ENCODE data around the gene STYX.

The STYX gene

GRCh38 chr14:52729925-52730708 is at the start of gene STYX:
Gene STYX, plus strand, starts transcription at chr14:52730166. Its CDS starts 309 bp downstream, at chr14:52730475.
- DNase-seq (ENCODE audit: low read depth in 2 of 2): peak; percentile 98 to 99

- no peak for DNase-seq (ENCODE audit: low read depth in 2 of 2)
These were observed 45.9 kb upstream of the STYX start for GRCh38 chr14:52683985-52684520.

- no peak for DNase-seq (ENCODE audit: low read depth in 2 of 2)
These were observed 43.8 kb upstream of the STYX start for GRCh38 chr14:52686176-52686575.

- DNase-seq (ENCODE audit: low read depth in 2 of 2): no peak
These were observed 38.8 kb upstream of the STYX start for GRCh38 chr14:52690983-52691760.

GRCh38 chr14:52692248-52692962 is 37.6 kb upstream of the STYX start:
- no peak for DNase-seq (ENCODE audit: low read depth in 2 of 2)

- DNase-seq (ENCODE audit: low read depth in 2 of 2): no peak
These were observed 36.9 kb upstream of the STYX start for GRCh38 chr14:52693036-52693435.

- no peak for DNase-seq (ENCODE audit: low read depth in 2 of 2)
These were observed 36.4 kb upstream of the STYX start for GRCh38 chr14:52693532-52693931.

- peak; percentile 19 to 34 for DNase-seq (ENCODE audit: low read depth in 2 of 2)
These were observed 35.0 kb upstream of the STYX start for GRCh38 chr14:52694761-52695480.

GRCh38 chr14:52695481-52696091 is 34.4 kb upstream of the STYX start, which contains the start of gene ERO1A:
Gene ERO1A, minus strand, starts transcription at chr14:52695558. Its CDS starts 77 bp downstream, at chr14:52695481.
- peak; percentile 31 to 63 for DNase-seq (ENCODE audit: low read depth in 2 of 2)

GRCh38 chr14:52700701-52701172 is 29.2 kb upstream of the STYX start:
- DNase-seq (ENCODE audit: low read depth in 2 of 2): no peak

- DNase-seq (ENCODE audit: low read depth in 2 of 2): no peak
These were observed 28.7 kb upstream of the STYX start for GRCh38 chr14:52701223-52701622.

- no peak for DNase-seq (ENCODE audit: low read depth in 2 of 2)
These were observed 26.7 kb upstream of the STYX start for GRCh38 chr14:52703225-52703624.

- no peak for DNase-seq (ENCODE audit: low read depth in 2 of 2)
These were observed 26.3 kb upstream of the STYX start for GRCh38 chr14:52703664-52704063.

GRCh38 chr14:52706286-52706685 is 23.7 kb upstream of the STYX start:
- peak in 1 of 2 donors; percentile 40 for DNase-seq (ENCODE audit: low read depth in 2 of 2)

GRCh38 chr14:52706724-52707706 is 23.0 kb upstream of the STYX start, which contains the start of gene PSMC6:
Gene PSMC6, plus strand, starts transcription at chr14:52707200. Its CDS starts 20 bp downstream, at chr14:52707220.
- DNase-seq (ENCODE audit: low read depth in 2 of 2): peak; percentile 91 to 97

GRCh38 chr14:52711666-52712065 is 18.3 kb upstream of the STYX start:
- DNase-seq (ENCODE audit: low read depth in 2 of 2): no peak

GRCh38 chr14:52716155-52716554 is 13.8 kb upstream of the STYX start:
- DNase-seq (ENCODE audit: low read depth in 2 of 2): no peak

GRCh38 chr14:52723514-52724359 is 6.2 kb upstream of the STYX start:
- DNase-seq (ENCODE audit: low read depth in 2 of 2): no peak

- DNase-seq (ENCODE audit: low read depth in 2 of 2): no peak
These were observed 5.7 kb upstream of the STYX start for GRCh38 chr14:52724360-52724644.
